PFSK-1 (cell line): ENCODE results near the gene LRRC4C.

Experiments
- FOXP2 ChIP-seq: optimal IDR thresholded peaks from 2 replicates; pipeline ENCODE3; 2011; ENCODE audit warnings: borderline replicate concordance, control low read depth, inconsistent platforms; ENCODE audit not compliant: insufficient read depth; ENCODE audit errors: extremely low read length, extremely low read depth
- POLR2AphosphoS5 ChIP-seq: IDR thresholded peaks from 2 replicates; pipeline ENCODE4 v1.6.1; 2012; ENCODE audit warnings: low read depth, mild to moderate bottlenecking, control low read depth, low read length, moderate library complexity
- SIN3A ChIP-seq: IDR thresholded peaks from 2 replicates; pipeline ENCODE4 v1.6.1; 2012; ENCODE audit warnings: mild to moderate bottlenecking, low read length, moderate library complexity, borderline replicate concordance; ENCODE audit not compliant: insufficient read depth
- TAF1 ChIP-seq: IDR thresholded peaks from 2 replicates; pipeline ENCODE4 v1.6.1; 2012; ENCODE audit warnings: low read length, control low read depth, borderline replicate concordance; ENCODE audit not compliant: insufficient read depth
- TF ChIP-seq, protein P1 (sequence below), 2 experiments: IDR thresholded peaks; 2 replicates each; pipeline versions ENCODE4 v1.6.1 to v1.8.0; 2011 to 2012; ENCODE audit warnings: low read depth in 2 of 2, low read length in 2 of 2, control low read depth in 1 of 2, inconsistent platforms in 1 of 2, mild to moderate bottlenecking in 1 of 2, moderate library complexity in 1 of 2; ENCODE audit not compliant: insufficient read depth in 1 of 2

Gene LRRC4C

DNA sequence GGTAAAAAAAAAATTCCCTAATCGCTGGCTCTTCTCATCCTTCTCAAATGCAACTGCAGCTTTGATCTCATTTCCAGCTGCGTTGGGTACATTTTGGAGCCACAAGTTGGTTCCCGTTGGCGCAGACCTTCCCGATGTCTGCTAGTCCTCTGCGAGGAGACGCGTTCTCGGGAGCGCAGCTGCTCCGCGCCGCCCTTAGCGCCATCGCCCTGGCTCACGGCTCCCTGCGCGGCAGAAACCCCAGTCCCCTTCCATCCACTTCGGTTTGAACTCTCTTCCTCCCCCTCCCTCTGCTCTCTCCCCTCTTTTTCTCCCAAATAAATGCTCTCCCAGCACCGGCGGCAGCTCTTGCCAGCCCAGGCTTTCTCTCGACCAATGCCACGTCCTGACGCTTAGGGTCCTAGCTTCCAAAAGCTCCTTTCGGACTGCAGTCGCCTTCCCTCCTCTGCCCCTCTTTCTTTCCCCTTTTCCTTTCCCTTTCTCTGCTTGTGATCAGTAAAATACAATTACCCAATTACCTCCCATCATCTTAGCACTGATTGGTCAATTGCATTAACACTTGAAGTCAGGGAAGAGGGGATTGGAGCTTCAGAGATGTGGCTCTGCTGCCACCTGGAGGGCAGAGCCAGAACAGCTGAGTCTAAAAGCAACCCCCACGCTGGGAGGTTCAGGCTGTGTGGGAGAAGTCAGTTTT lies 1165.7 kb downstream of the LRRC4C start:
- peak; percentile 96; the same call in 1 of the 2 replicates for TF ChIP-seq POLR2AphosphoS5
- TF ChIP-seq SIN3A, result 0 out of 2 replicates have a peak, but pooled peaks have one; percentile 87
- TF ChIP-seq, protein P1, sequence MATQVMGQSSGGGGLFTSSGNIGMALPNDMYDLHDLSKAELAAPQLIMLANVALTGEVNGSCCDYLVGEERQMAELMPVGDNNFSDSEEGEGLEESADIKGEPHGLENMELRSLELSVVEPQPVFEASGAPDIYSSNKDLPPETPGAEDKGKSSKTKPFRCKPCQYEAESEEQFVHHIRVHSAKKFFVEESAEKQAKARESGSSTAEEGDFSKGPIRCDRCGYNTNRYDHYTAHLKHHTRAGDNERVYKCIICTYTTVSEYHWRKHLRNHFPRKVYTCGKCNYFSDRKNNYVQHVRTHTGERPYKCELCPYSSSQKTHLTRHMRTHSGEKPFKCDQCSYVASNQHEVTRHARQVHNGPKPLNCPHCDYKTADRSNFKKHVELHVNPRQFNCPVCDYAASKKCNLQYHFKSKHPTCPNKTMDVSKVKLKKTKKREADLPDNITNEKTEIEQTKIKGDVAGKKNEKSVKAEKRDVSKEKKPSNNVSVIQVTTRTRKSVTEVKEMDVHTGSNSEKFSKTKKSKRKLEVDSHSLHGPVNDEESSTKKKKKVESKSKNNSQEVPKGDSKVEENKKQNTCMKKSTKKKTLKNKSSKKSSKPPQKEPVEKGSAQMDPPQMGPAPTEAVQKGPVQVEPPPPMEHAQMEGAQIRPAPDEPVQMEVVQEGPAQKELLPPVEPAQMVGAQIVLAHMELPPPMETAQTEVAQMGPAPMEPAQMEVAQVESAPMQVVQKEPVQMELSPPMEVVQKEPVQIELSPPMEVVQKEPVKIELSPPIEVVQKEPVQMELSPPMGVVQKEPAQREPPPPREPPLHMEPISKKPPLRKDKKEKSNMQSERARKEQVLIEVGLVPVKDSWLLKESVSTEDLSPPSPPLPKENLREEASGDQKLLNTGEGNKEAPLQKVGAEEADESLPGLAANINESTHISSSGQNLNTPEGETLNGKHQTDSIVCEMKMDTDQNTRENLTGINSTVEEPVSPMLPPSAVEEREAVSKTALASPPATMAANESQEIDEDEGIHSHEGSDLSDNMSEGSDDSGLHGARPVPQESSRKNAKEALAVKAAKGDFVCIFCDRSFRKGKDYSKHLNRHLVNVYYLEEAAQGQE (IDR thresholded peaks at IDR 0.05; ENCODE audit: insufficient read depth in 1 of 2, low read depth in 2 of 2, low read length in 2 of 2), result peak in 1 of 2 experiments; percentile 56; a peak in 1 of 4 replicates
- peak; percentile 15 for TF ChIP-seq FOXP2
- peak; percentile 90 for TF ChIP-seq TAF1

DNA sequence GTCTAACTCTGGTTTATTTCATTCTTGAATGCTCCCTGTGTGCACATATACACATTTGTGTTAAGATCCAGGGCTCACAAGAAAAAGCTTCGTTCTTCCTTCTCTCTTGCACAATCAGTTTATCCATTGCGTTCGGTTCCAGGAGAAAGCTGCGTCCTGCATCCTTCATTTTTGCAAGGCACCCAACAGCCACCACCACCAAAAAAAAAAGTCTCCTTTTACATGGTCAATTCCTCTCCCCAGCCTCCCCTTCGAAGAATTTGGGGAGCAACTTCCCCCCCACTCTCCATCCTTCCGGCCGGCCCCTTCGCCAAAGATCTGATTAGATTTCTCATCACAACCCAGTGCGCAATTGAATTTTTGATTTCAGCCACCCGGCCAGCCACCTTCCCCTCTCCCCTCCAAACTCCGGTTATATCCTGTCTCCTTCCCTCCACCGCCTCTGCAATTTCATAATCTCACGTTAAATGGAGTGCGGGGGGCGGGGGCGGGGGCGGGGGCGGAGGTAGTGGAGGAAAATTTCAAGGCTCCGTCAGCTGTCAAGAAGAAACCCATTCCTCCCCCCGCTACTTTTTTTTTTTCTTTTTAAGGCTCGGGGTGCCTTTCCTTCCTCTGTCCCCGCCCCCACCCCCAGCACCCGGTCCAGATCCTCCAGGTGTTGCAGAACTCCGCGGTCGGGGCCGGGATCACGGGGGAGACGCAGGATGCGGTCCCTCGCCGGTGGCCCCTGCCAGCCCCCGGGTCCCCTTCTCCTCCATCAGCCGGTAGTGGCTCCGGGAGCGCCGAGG lies 1166.5 kb downstream of the LRRC4C start:
- peak; percentile 47; the same call in 1 of the 2 replicates for TF ChIP-seq POLR2AphosphoS5
- no peak for TF ChIP-seq TAF1

DNA sequence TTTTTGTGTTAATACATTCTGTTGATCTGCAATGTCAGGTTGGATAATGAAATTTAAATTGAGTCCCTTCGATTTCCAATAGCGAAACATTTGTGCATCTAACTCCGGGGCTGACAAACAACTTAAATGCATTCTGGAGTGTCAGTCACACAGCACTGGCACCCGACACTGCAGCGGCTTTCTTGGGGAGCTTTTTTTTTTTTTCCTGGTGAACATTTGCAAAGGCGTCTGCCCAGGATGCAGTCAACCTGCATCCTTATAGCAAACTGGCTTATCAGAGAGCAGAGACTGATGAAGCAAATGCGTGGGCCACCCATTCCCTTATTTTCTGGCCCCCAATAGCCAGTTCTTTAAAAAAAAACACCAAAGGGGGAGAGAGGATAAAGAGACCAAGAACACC lies 1167.7 kb downstream of the LRRC4C start:
- no peak for TF ChIP-seq SIN3A
- no peak for TF ChIP-seq POLR2AphosphoS5
- TF ChIP-seq FOXP2, result no peak
- no peak for TF ChIP-seq TAF1
- TF ChIP-seq, protein P1 (IDR thresholded peaks at IDR 0.05; ENCODE audit: insufficient read depth in 1 of 2, low read depth in 2 of 2, low read length in 2 of 2), result no peak

DNA sequence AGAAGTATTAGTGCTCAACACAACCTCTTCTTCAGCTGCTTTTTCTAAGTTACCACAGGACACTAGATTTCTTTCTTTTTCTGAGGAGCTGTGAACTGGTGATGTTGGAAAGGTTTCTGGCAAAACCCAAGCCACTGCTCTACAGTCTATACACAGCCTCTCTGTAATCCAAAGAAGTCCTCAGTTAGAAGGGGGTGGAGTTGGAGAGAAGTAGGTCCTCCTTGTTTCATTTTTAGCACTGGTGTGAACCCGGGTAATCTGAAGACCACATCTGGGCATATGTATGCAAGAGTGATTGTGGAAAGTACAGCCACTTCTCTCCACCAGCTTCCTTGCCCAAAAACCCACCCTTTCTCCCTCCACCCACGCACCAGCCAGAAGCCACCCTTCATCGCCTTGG lies 1168.1 kb downstream of the LRRC4C start:
- TF ChIP-seq FOXP2, result no peak
- TF ChIP-seq TAF1, result no peak
- TF ChIP-seq SIN3A, result peak; percentile 39; the same call in 1 of the 2 replicates
- TF ChIP-seq, protein P1 (IDR thresholded peaks at IDR 0.05; ENCODE audit: insufficient read depth in 1 of 2, low read depth in 2 of 2, low read length in 2 of 2), result no peak
- TF ChIP-seq POLR2AphosphoS5, result peak; percentile 22; the same call in 1 of the 2 replicates

DNA sequence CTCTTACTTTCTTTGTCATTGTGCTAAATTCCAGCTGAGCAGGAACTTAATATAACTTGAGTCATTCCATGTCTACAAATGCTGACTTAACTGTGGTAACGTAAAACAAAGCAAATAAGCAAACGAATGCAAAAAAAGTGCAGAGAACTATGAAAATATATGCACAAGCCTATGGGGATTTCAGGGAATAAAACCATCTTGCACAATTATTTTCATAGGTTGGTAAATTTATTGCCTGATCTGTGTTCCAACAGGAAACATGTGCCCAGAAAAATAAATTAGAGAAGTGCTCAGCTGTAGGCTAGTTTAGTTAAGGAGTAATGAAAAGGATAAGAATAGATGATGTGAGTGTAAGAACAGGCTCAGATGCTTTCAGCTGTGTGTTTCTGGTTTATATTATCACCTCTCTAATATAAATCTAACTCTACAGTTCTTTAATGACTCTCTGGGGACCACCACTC lies 1169.3 kb downstream of the LRRC4C start:
- TF ChIP-seq POLR2AphosphoS5, result no peak
- TF ChIP-seq, protein P1 (IDR thresholded peaks at IDR 0.05; ENCODE audit: insufficient read depth in 1 of 2, low read depth in 2 of 2, low read length in 2 of 2), result no peak
- TF ChIP-seq TAF1, result no peak
